Thymus (tissue), 11 donors: Measurements from ENCODE around the gene PDCL2. TPM values are rescaled to one million over a fixed set of nuclear protein-coding genes. Genes with fewer than 3 reads are reported as not detected.

Experiments
- DNase-seq, 9 donors: peaks; one replicate each; pipeline ENCODE4 v3.0.0-alpha.2; 2013; ENCODE audit warnings: low spot score in 9 of 9, low read depth in 6 of 9, missing footprints in 1 of 9
- H3K27ac ChIP-seq, 2 donors: one replicate each; pipeline ENCODE4 v1.5.1; 2013; ENCODE audit warnings: control low read depth in 1 of 2, low read depth in 1 of 2, low read length in 1 of 2, mild to moderate bottlenecking in 1 of 2, moderate library complexity in 1 of 2
- H3K27me3 ChIP-seq, 2 donors: one replicate each; pipeline ENCODE4 v1.5.1; 2013; ENCODE audit warnings: low read length in 1 of 2; ENCODE audit not compliant: control insufficient read depth in 2 of 2, insufficient read depth in 1 of 2
- H3K36me3 ChIP-seq, 2 donors: one replicate each; pipeline ENCODE4 v1.5.1; 2013; ENCODE audit warnings: low read length in 1 of 2, mild to moderate bottlenecking in 1 of 2, moderate library complexity in 1 of 2; ENCODE audit not compliant: control insufficient read depth in 2 of 2, insufficient read depth in 2 of 2
- H3K4me1 ChIP-seq, 2 donors: one replicate each; pipeline ENCODE4 v1.5.1; 2013; ENCODE audit warnings: low read length in 2 of 2; ENCODE audit not compliant: control insufficient read depth in 2 of 2, insufficient read depth in 2 of 2
- H3K4me3 ChIP-seq, 2 donors: one replicate each; pipeline ENCODE4 v1.5.1; 2013; ENCODE audit warnings: low read length in 2 of 2, control low read depth in 1 of 2, mild to moderate bottlenecking in 1 of 2
- H3K9me3 ChIP-seq, 2 donors: one replicate each; pipeline ENCODE4 v1.5.1; 2013; ENCODE audit warnings: low read length in 1 of 2, mild to moderate bottlenecking in 1 of 2; ENCODE audit not compliant: control insufficient read depth in 2 of 2, insufficient read depth in 1 of 2
- WGBS: extraction: QIAGEN DNeasy Blood & Tissue Kit; methylation state at CpG from one replicate; pipeline ENCODE4 v1.1.7; 2013; 5-methylcytosine and 5-hydroxymethylcytosine counted together
- polyA plus RNA-seq: library from polyadenylated mRNA; stranded (reverse); fragments of 200-250 nt; gene quantifications from one replicate; pipeline ENCODE4 v1.2.3, GENCODE V29; 2013
- total RNA-seq: library from RNA; stranded (reverse); fragments of 120-200 nt; gene quantifications from one replicate; pipeline ENCODE4 v1.2.4, GENCODE V29; 2013
- donor health status: healthy.

The PDCL2 gene
- total and polyA plus RNA-seq, 2 donors, result 0.11 TPM; not detected in 1

GRCh38 chr4:55547466-55547770 lies 44.6 kb downstream of the PDCL2 start:
- Histone ChIP-seq H3K27me3 (peaks cover 12 to 35% of the 10 kb centered on the region in 2 donors), H3K9me3 (no peaks in the 10 kb centered on the region), H3K36me3 (no peaks in the 10 kb centered on the region), H3K4me1 (peaks cover 6 to 8% of the 10 kb centered on the region in 2 donors), H3K27ac (peak overlapping the region; percentile 64 to 86), H3K4me3 (peak overlapping the region; percentile 76 to 85)
- DNase-seq, result no peak
- WGBS, result 4% methylated on average over 10 of the region's 10 CpGs

- DNase-seq, result peak; percentile 58 to 92 (median 80)
- H3K27me3 ChIP-seq, result peaks cover 12 to 35% of the 10 kb centered on the region in 2 donors
- WGBS, result under 1% methylated on average over 71 of the region's 71 CpGs
- no peaks in the 10 kb centered on the region for H3K9me3 ChIP-seq
- H3K4me1 ChIP-seq, result peaks cover 6 to 8% of the 10 kb centered on the region in 2 donors
- peak within 1 kb of the TSS; percentile 64 to 86 for H3K27ac ChIP-seq
- no peaks in the 10 kb centered on the region for H3K36me3 ChIP-seq
- H3K4me3 ChIP-seq, result peak within 1 kb of the TSS; percentile 76 to 85
Observed at GRCh38 chr4:55546756-55547465, 45.1 kb downstream of the PDCL2 start, which contains the start of gene CLOCK. CLOCK (minus strand) TSS chr4:55546909; CDS start chr4:55482785, 64,124 bp downstream.

- Histone ChIP-seq H3K4me1 (peaks cover 6 to 8% of the 10 kb centered on the region in 2 donors), H3K36me3 (no peaks in the 10 kb centered on the region), H3K9me3 (no peaks in the 10 kb centered on the region), H3K27ac (peak overlapping the region; percentile 64 to 86), H3K4me3 (peak overlapping the region; percentile 76 to 85), H3K27me3 (peaks cover 12 to 35% of the 10 kb centered on the region in 2 donors)
- 0% methylated on average over 16 of the region's 16 CpGs for WGBS
- no peak for DNase-seq
Observed at GRCh38 chr4:55546506-55546755, 45.6 kb downstream of the PDCL2 start.

GRCh38 chr4:55545641-55546505 lies 46.2 kb downstream of the PDCL2 start:
- Histone ChIP-seq H3K27ac (peak overlapping the region; percentile 64 to 86), H3K27me3 (peaks cover 12 to 35% of the 10 kb centered on the region in 2 donors), H3K4me3 (peak overlapping the region; percentile 76 to 85), H3K36me3 (no peaks in the 10 kb centered on the region), H3K9me3 (no peaks in the 10 kb centered on the region), H3K4me1 (peaks cover 6 to 8% of the 10 kb centered on the region in 2 donors)
- under 1% methylated on average over 87 of the region's 87 CpGs for WGBS
- peak in 7 of 9 donors; percentile 17 to 69 (median 36) for DNase-seq

GRCh38 chr4:55545151-55545550 lies 46.9 kb downstream of the PDCL2 start:
- Histone ChIP-seq H3K27me3 (peaks cover 12 to 35% of the 10 kb centered on the region in 2 donors), H3K27ac (peak overlapping the region in 1 of 2 donors; percentile 64), H3K4me1 (peaks cover 6 to 8% of the 10 kb centered on the region in 2 donors), H3K4me3 (peak overlapping the region; percentile 76 to 85), H3K36me3 (no peaks in the 10 kb centered on the region), H3K9me3 (no peaks in the 10 kb centered on the region)
- no peak for DNase-seq
- 3% methylated on average over 6 of the region's 6 CpGs for WGBS

GRCh38 chr4:55543858-55544257 lies 48.2 kb downstream of the PDCL2 start:
- no peak for DNase-seq
- peaks cover 6 to 8% of the 10 kb centered on the region in 2 donors for H3K4me1 ChIP-seq
- H3K4me3 ChIP-seq, result no peak overlapping the region
- peaks cover 12 to 30% of the 10 kb centered on the region in 2 donors for H3K27me3 ChIP-seq
- no peaks in the 10 kb centered on the region for H3K9me3 ChIP-seq
- H3K27ac ChIP-seq, result no peak overlapping the region
- H3K36me3 ChIP-seq, result no peaks in the 10 kb centered on the region

GRCh38 chr4:55540271-55540670 lies 51.8 kb downstream of the PDCL2 start:
- WGBS, result 96% methylated on average over 3 of the region's 3 CpGs
- Histone ChIP-seq H3K4me3 (no peak overlapping the region), H3K27ac (no peak overlapping the region), H3K9me3 (no peaks in the 10 kb centered on the region), H3K27me3 (no peaks in the 10 kb centered on the region), H3K36me3 (no peaks in the 10 kb centered on the region), H3K4me1 (no peaks in the 10 kb centered on the region)
- DNase-seq, result no peak

GRCh38 chr4:55539658-55540057 lies 52.4 kb downstream of the PDCL2 start:
- no peaks in the 10 kb centered on the region for H3K9me3 ChIP-seq
- WGBS, result 76% methylated on average over 2 of the region's 2 CpGs
- no peak overlapping the region for H3K4me3 ChIP-seq
- no peak overlapping the region for H3K27ac ChIP-seq
- no peaks in the 10 kb centered on the region for H3K4me1 ChIP-seq
- H3K27me3 ChIP-seq, result no peaks in the 10 kb centered on the region
- H3K36me3 ChIP-seq, result no peaks in the 10 kb centered on the region
- no peak for DNase-seq

- no peak overlapping the region for H3K4me3 ChIP-seq
- H3K4me1 ChIP-seq, result no peaks in the 10 kb centered on the region
- H3K9me3 ChIP-seq, result no peaks in the 10 kb centered on the region
- H3K27ac ChIP-seq, result no peak overlapping the region
- no peaks in the 10 kb centered on the region for H3K27me3 ChIP-seq
- peak in 2 of 9 donors; percentile 14 to 61 for DNase-seq
- H3K36me3 ChIP-seq, result no peaks in the 10 kb centered on the region
Observed at GRCh38 chr4:55538531-55538930, 53.5 kb downstream of the PDCL2 start.
